Measurements from ENCODE around the gene FRMD4B.

The FRMD4B gene

GRCh38 chr3:69196876-69197275, 189.0 kb downstream of the FRMD4B start:
- Histone ChIP-seq H3K9ac (ENCODE audit: insufficient read length) (no peak overlapping the region), H3K4me3 (no peak overlapping the region), H3K27ac (no peak overlapping the region), H3K9me3 (ENCODE audit: low read depth, low read length) (no peaks in the 10 kb centered on the region), H3K36me3 (ENCODE audit: insufficient read depth, low read length) (no peaks in the 10 kb centered on the region)
- DNase-seq (ENCODE audit: low read depth, low spot score) = no peak
- no peak for TF ChIP-seq FOXP2 (optimal IDR thresholded peaks at IDR 0.05; ENCODE audit: control extremely low read depth, extremely low read length, insufficient read depth)
- no peak for TF ChIP-seq EZH2 (IDR thresholded peaks at IDR 0.05)

- Histone ChIP-seq H3K9ac (ENCODE audit: insufficient read length) (no peak overlapping the region), H3K27ac (no peak overlapping the region), H3K9me3 (ENCODE audit: low read depth, low read length) (no peaks in the 10 kb centered on the region), H3K4me3 (no peak overlapping the region), H3K36me3 (ENCODE audit: insufficient read depth, low read length) (no peaks in the 10 kb centered on the region)
- DNase-seq (ENCODE audit: low read depth, low spot score) = no peak
- TF ChIP-seq EZH2 (IDR thresholded peaks at IDR 0.05) = no peak
- TF ChIP-seq FOXP2 (optimal IDR thresholded peaks at IDR 0.05; ENCODE audit: control extremely low read depth, extremely low read length, insufficient read depth) = no peak
- no peak for TF ChIP-seq POLR2AphosphoS5 (IDR thresholded peaks at IDR 0.05; ENCODE audit: borderline replicate concordance, low read depth, low read length)
Measured at GRCh38 chr3:69194431-69195165, 191.3 kb downstream of the FRMD4B start.

GRCh38 chr3:69193749-69194148, 192.1 kb downstream of the FRMD4B start:
- TF ChIP-seq EZH2 (IDR thresholded peaks at IDR 0.05) (no peak), POLR2AphosphoS5 (IDR thresholded peaks at IDR 0.05; ENCODE audit: borderline replicate concordance, low read depth, low read length) (no peak), FOXP2 (optimal IDR thresholded peaks at IDR 0.05; ENCODE audit: control extremely low read depth, extremely low read length, insufficient read depth) (no peak)
- H3K36me3 ChIP-seq (ENCODE audit: insufficient read depth, low read length) = no peaks in the 10 kb centered on the region
- no peak overlapping the region for H3K4me3 ChIP-seq

GRCh38 chr3:69191516-69191915, 194.4 kb downstream of the FRMD4B start:
- no peak for DNase-seq (ENCODE audit: low read depth, low spot score)
- Histone ChIP-seq H3K9ac (ENCODE audit: insufficient read length) (no peak overlapping the region), H3K4me3 (no peak overlapping the region), H3K9me3 (ENCODE audit: low read depth, low read length) (no peaks in the 10 kb centered on the region), H3K27ac (no peak overlapping the region), H3K36me3 (ENCODE audit: insufficient read depth, low read length) (no peaks in the 10 kb centered on the region)
- TF ChIP-seq FOXP2 (optimal IDR thresholded peaks at IDR 0.05; ENCODE audit: control extremely low read depth, extremely low read length, insufficient read depth) (no peak), POLR2AphosphoS5 (IDR thresholded peaks at IDR 0.05; ENCODE audit: borderline replicate concordance, low read depth, low read length) (no peak), EZH2 (IDR thresholded peaks at IDR 0.05) (no peak)

More at GRCh38 chr3:69193749-69194148, 192.1 kb downstream of the FRMD4B start:
- no peak for DNase-seq (ENCODE audit: low read depth, low spot score)
- Histone ChIP-seq H3K9me3 (ENCODE audit: low read depth, low read length) (no peaks in the 10 kb centered on the region), H3K27ac (no peak overlapping the region), H3K9ac (ENCODE audit: insufficient read length) (no peak overlapping the region)

GRCh38 chr3:69189487-69189886, 196.4 kb downstream of the FRMD4B start:
- H3K9me3 ChIP-seq (ENCODE audit: low read depth, low read length) = no peaks in the 10 kb centered on the region
- DNase-seq (ENCODE audit: low read depth, low spot score) = no peak
- H3K9ac ChIP-seq (ENCODE audit: insufficient read length) = no peak overlapping the region
- H3K4me3 ChIP-seq = no peak overlapping the region
- H3K27ac ChIP-seq = no peak overlapping the region
- no peaks in the 10 kb centered on the region for H3K36me3 ChIP-seq (ENCODE audit: insufficient read depth, low read length)
- no peak for TF ChIP-seq POLR2AphosphoS5 (IDR thresholded peaks at IDR 0.05; ENCODE audit: borderline replicate concordance, low read depth, low read length)
- TF ChIP-seq FOXP2 (optimal IDR thresholded peaks at IDR 0.05; ENCODE audit: control extremely low read depth, extremely low read length, insufficient read depth) = no peak
- TF ChIP-seq EZH2 (IDR thresholded peaks at IDR 0.05) = no peak

- Histone ChIP-seq H3K36me3 (ENCODE audit: insufficient read depth, low read length) (no peaks in the 10 kb centered on the region), H3K27ac (no peak overlapping the region)
- TF ChIP-seq EZH2 (IDR thresholded peaks at IDR 0.05) (no peak), FOXP2 (optimal IDR thresholded peaks at IDR 0.05; ENCODE audit: control extremely low read depth, extremely low read length, insufficient read depth) (no peak), POLR2AphosphoS5 (IDR thresholded peaks at IDR 0.05; ENCODE audit: borderline replicate concordance, low read depth, low read length) (no peak)
Measured at GRCh38 chr3:69186575-69187093, 199.3 kb downstream of the FRMD4B start.

GRCh38 chr3:69182588-69183316, 203.1 kb downstream of the FRMD4B start:
- no peak overlapping the region for H3K27ac ChIP-seq
- TF ChIP-seq EZH2 (IDR thresholded peaks at IDR 0.05) (no peak), FOXP2 (optimal IDR thresholded peaks at IDR 0.05; ENCODE audit: control extremely low read depth, extremely low read length, insufficient read depth) (no peak), POLR2AphosphoS5 (IDR thresholded peaks at IDR 0.05; ENCODE audit: borderline replicate concordance, low read depth, low read length) (no peak)
- no peak overlapping the region for H3K4me3 ChIP-seq
- H3K9ac ChIP-seq (ENCODE audit: insufficient read length) = no peak overlapping the region
- H3K9me3 ChIP-seq (ENCODE audit: low read depth, low read length) = no peaks in the 10 kb centered on the region
- no peak for DNase-seq (ENCODE audit: low read depth, low spot score)
- no peaks in the 10 kb centered on the region for H3K36me3 ChIP-seq (ENCODE audit: insufficient read depth, low read length)

More at GRCh38 chr3:69186575-69187093, 199.3 kb downstream of the FRMD4B start:
- no peak for DNase-seq (ENCODE audit: low read depth, low spot score)
- H3K9ac ChIP-seq (ENCODE audit: insufficient read length) = no peak overlapping the region
- no peaks in the 10 kb centered on the region for H3K9me3 ChIP-seq (ENCODE audit: low read depth, low read length)
- H3K4me3 ChIP-seq = no peak overlapping the region

GRCh38 chr3:69181592-69182211, 204.2 kb downstream of the FRMD4B start:
- H3K9me3 ChIP-seq (ENCODE audit: low read depth, low read length) = no peaks in the 10 kb centered on the region
- no peak for DNase-seq (ENCODE audit: low read depth, low spot score)
- H3K9ac ChIP-seq (ENCODE audit: insufficient read length) = no peak overlapping the region
- H3K36me3 ChIP-seq (ENCODE audit: insufficient read depth, low read length) = no peaks in the 10 kb centered on the region
- no peak overlapping the region for H3K4me3 ChIP-seq
- TF ChIP-seq FOXP2 (optimal IDR thresholded peaks at IDR 0.05; ENCODE audit: control extremely low read depth, extremely low read length, insufficient read depth) (no peak), EZH2 (IDR thresholded peaks at IDR 0.05) (no peak), POLR2AphosphoS5 (IDR thresholded peaks at IDR 0.05; ENCODE audit: borderline replicate concordance, low read depth, low read length) (no peak)
- no peak overlapping the region for H3K27ac ChIP-seq

Measured in SK-N-MC (cell line).